C4-2B (cell line): ENCODE results near the gene CA11.
"Not testable (repeated sequence)": the region's sequence is repeated elsewhere in the genome, so short reads cannot be mapped to it uniquely, and the experiment has no call there.

Source experiments
- H3K27ac ChIP-seq: fragments of 450-650 bp; 2 replicates; pipeline ENCODE4 v1.5.1; 2017
- ZFX ChIP-seq: fragments of 450-650 bp; IDR thresholded peaks from 2 replicates; pipeline ENCODE4 v1.6.1; 2017
- TF ChIP-seq, protein P1 (sequence below): fragments of 450-650 bp; conservative IDR thresholded peaks from 2 replicates; pipeline ENCODE4 v1.5.1; 2017; ENCODE audit warnings: mild to moderate bottlenecking

The CA11 gene

DNA sequence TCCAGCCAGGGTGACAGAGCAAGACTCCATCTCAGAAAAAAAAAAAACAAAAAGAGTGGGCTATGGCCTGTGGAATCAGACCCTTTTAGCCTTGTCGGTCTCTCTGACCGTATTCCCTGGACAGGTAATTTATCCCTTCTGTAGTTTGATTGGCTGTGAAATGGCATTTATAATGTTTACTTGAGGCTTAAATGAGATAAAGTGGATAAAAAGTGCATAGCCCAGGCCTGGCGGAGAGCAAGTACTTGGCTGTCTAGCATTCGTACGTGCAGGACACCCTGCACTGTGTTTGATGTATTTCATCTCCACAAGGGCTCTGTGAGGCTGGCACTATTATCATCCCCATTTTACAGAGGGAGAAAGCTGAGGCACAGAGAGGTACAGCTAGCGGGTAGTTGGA lies 19.8 kb upstream of the CA11 start:
- H3K27ac ChIP-seq: no peak overlapping the region
- TF ChIP-seq ZFX: no peak
- TF ChIP-seq, protein P1, sequence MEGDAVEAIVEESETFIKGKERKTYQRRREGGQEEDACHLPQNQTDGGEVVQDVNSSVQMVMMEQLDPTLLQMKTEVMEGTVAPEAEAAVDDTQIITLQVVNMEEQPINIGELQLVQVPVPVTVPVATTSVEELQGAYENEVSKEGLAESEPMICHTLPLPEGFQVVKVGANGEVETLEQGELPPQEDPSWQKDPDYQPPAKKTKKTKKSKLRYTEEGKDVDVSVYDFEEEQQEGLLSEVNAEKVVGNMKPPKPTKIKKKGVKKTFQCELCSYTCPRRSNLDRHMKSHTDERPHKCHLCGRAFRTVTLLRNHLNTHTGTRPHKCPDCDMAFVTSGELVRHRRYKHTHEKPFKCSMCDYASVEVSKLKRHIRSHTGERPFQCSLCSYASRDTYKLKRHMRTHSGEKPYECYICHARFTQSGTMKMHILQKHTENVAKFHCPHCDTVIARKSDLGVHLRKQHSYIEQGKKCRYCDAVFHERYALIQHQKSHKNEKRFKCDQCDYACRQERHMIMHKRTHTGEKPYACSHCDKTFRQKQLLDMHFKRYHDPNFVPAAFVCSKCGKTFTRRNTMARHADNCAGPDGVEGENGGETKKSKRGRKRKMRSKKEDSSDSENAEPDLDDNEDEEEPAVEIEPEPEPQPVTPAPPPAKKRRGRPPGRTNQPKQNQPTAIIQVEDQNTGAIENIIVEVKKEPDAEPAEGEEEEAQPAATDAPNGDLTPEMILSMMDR: no peak

- H3K27ac ChIP-seq: no peak overlapping the region
- no peak for TF ChIP-seq ZFX
- TF ChIP-seq, protein P1: no peak
These were observed 18.5 kb upstream of the CA11 start for GRCh38 chr19:48664476-48664875.

GRCh38 chr19:48663667-48664066 lies 17.7 kb upstream of the CA11 start:
- no peak overlapping the region for H3K27ac ChIP-seq
- TF ChIP-seq ZFX: no peak
- TF ChIP-seq, protein P1: no peak

GRCh38 chr19:48661711-48662090 lies 15.7 kb upstream of the CA11 start:
- H3K27ac ChIP-seq: peak overlapping the region; percentile 41
- no peak for TF ChIP-seq ZFX
- TF ChIP-seq, protein P1: no peak

- H3K27ac ChIP-seq: peak overlapping the region; percentile 41
- no peak for TF ChIP-seq ZFX
- TF ChIP-seq, protein P1: no peak
These were observed 15.1 kb upstream of the CA11 start for GRCh38 chr19:48660852-48661710.

GRCh38 chr19:48659768-48660167 lies 13.8 kb upstream of the CA11 start:
- H3K27ac ChIP-seq: no peak overlapping the region
- TF ChIP-seq ZFX: no peak
- TF ChIP-seq, protein P1: no peak

- TF ChIP-seq, protein P1: no peak
- TF ChIP-seq ZFX: no peak
- H3K27ac ChIP-seq: no peak overlapping the region
These were observed 12.5 kb upstream of the CA11 start for GRCh38 chr19:48658483-48658882.

- H3K27ac ChIP-seq: not testable (repeated sequence)
These were observed 11.8 kb upstream of the CA11 start for GRCh38 chr19:48657828-48658227.
